WI38 (cell line): ENCODE measurements around the gene NEUROG2.

Experiments used
- H3K4me3 ChIP-seq: 2 replicates; pipeline ENCODE4 v1.5.1; 2011; ENCODE audit warnings: low read depth, mild to moderate bottlenecking, control low read depth, low read length
- CTCF ChIP-seq: IDR thresholded peaks from 2 replicates; pipeline ENCODE4 v1.5.1; 2012; ENCODE audit warnings: low read depth, mild to moderate bottlenecking, control low read depth, low read length

The NEUROG2 gene

DNA sequence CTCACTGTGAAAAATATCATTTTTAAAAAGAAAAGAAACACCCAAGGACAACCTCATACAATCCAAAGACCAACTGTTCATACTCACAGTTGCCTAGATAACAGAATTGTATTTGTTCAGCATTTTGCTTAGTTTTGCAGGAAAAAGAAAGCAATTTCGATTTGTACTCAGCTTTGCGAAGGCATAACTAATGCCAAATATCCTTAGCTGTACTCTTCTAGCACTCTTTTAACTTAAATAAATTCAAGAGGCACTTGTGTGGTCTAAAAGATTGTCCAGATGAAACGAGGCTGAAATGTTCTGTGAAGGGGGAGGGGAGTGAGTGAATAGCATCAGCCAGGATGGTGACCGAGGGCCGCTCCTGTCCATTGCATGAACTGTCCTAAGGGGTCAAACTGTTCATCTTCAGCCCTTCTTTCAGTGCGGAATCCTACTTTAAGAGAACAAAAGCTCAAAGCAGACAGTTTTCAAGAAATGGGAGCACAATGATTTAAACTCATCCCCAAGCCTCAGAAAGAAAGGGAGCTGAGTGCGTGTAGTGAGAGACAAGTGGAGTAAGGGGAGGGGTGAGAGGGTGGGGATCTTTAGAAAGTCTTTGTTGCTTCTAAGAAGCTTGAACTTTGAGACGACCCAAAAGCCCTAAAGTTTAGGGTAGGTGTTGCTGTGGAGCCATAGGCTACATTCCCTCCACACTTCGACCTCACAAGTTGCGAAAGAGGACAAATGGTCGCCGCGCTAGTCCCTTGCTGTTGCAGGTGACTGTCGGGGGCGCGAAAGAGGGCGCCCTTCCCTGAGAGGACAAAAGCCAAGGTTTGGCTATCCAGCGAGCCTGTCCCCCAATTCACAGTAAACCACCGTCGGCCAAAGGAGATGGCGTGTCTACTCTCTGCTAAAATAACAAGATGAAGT, 4.0 kb upstream of the NEUROG2 start:
- no peak overlapping the region for H3K4me3 ChIP-seq

DNA sequence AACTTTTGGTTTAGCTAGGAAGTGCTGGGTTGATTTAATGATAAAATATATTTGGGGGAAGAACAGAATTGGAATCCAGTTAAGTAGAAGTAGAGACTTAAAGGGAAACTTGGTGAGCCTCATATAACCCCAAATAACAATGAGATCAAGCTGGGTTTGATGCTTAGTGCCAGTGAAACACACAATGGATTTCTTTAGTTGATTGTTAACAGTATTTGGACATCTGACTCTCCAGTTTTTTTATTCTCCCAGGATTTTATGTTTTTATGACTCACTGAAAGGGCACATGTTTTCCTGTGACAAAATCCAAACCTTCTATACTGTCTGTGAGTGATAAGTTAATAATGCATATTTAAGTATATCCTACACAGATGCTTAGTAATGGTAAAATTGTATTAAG, 2.7 kb upstream of the NEUROG2 start:
- no peak overlapping the region for H3K4me3 ChIP-seq
- TF ChIP-seq CTCF: no peak

More for the DNA sequence above, 4.0 kb upstream of the NEUROG2 start:
- no peak for TF ChIP-seq CTCF

- H3K4me3 ChIP-seq: no peak overlapping the region
- TF ChIP-seq CTCF: no peak
These were observed 1.9 kb upstream of the NEUROG2 start for GRCh38 chr4:112517911-112518310.

DNA sequence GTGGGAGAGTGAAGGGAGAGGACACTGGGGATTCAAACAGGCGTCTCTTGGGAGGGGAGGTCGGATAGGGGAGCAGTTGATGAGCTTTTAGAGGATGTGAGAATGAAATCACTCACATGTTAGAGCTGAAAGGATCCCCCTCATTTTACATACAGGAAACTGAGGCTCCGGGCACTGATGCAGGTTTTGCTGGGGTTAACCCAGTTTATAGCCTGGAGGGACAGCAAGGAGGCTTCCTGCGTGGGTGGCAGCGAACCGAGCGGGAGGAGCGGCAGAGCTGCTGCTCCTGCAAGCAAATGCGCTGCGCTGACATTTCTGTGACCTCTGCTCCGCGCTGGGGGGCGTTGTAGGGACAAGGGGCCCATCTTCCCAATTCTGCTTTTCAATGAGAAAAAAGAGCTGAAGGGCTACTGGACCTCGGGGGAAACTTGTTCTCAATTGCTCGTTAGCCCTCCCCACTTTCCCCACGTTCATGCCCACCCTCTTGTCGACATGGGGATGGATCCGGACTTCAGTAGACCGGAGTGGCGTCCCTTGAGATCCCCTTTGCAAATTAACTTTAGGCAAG, 1.2 kb upstream of the NEUROG2 start:
- no peak for TF ChIP-seq CTCF
- H3K4me3 ChIP-seq: no peak overlapping the region

GRCh38 chr4:112516471-112517066, 589 bp upstream of the NEUROG2 start:
- TF ChIP-seq CTCF: no peak
- peak overlapping the region; percentile 17; the same call in 1 of the 2 replicates for H3K4me3 ChIP-seq

GRCh38 chr4:112515198-112516065, 548 bp downstream of the NEUROG2 start:
- no peak for TF ChIP-seq CTCF
- H3K4me3 ChIP-seq: peak overlapping the region; percentile 53
